Adipocyte (in vitro differentiated cells): Measurements from ENCODE around the gene TBL1Y.

Experiments used
- DNase-seq: peaks from one replicate; pipeline ENCODE4 v3.0.0-alpha.2; 2015; ENCODE audit warnings: low read depth
- H3K27me3 ChIP-seq: replicated peaks from 2 replicates; pipeline ENCODE4 v1.7.0; 2013; ENCODE audit warnings: mild to moderate bottlenecking, low read length, moderate library complexity; ENCODE audit not compliant: control insufficient read depth, insufficient read depth
- H3K36me3 ChIP-seq: 2 replicates; pipeline ENCODE4 v1.7.0; 2013; ENCODE audit warnings: low read length, mild to moderate bottlenecking, moderate library complexity; ENCODE audit not compliant: control insufficient read depth, insufficient read depth, severe bottlenecking
- H3K4me1 ChIP-seq: 2 replicates; pipeline ENCODE4 v1.7.0; 2013; ENCODE audit warnings: mild to moderate bottlenecking, low read length, moderate library complexity; ENCODE audit not compliant: control insufficient read depth, insufficient read depth
- H3K4me3 ChIP-seq: 2 replicates; pipeline ENCODE4 v1.7.0; 2013; ENCODE audit warnings: mild to moderate bottlenecking, low read length, moderate library complexity
- H3K9ac ChIP-seq: 2 replicates; pipeline ENCODE4 v1.7.0; 2013; ENCODE audit warnings: mild to moderate bottlenecking, low read length, moderate library complexity
- H3K9me3 ChIP-seq: 2 replicates; pipeline ENCODE4 v1.7.0; 2013; ENCODE audit warnings: mild to moderate bottlenecking, low read length, moderate library complexity; ENCODE audit not compliant: control insufficient read depth

TBL1Y gene

DNA sequence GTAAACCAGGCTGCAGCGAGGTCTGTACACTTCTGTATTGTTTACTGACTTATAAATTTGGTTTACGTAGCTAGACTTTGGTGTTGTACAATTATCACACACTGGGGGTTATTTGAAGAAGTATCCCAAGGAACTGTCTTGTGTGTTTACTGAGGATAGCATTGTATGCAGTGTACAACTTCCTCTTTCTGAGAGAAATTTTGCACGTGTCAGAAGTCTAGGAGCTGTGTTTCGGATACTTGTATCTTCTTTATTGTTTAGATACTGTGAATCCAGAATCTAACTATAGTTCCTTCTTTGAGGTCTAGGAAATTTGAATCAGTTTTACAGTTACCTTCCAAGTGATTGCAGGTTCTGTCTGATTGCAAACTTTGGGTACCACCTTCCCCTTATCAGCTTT, 64.5 kb downstream of the TBL1Y start:
- DNase-seq, result no peak
- Histone ChIP-seq H3K27me3 (no peaks in the 10 kb centered on the region), H3K4me1 (no peaks in the 10 kb centered on the region), H3K4me3 (no peak overlapping the region), H3K36me3 (no peaks in the 10 kb centered on the region), H3K9ac (no peak overlapping the region), H3K9me3 (no peaks in the 10 kb centered on the region)

DNA sequence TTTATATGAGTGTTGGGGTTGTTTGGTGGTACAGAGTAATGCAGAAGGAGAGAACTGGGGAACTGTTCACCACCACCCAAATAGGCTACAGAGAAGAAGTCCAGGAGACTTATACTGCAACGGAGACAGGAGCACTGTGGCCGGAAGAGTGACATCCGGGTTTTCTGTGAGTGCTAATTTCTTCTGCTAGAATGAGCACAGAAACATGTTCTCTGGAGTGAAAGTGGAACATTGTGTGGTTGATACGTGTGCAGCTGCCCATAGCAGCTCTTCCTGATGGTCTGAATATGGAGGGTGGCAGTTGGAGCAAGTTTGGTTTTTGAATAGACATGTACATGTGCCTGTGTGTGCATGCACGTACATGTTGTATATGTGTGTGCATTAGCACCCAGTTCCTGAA, 67.3 kb downstream of the TBL1Y start:
- no peaks in the 10 kb centered on the region for H3K9me3 ChIP-seq
- H3K27me3 ChIP-seq, result no peaks in the 10 kb centered on the region
- no peaks in the 10 kb centered on the region for H3K36me3 ChIP-seq
- H3K4me1 ChIP-seq, result no peaks in the 10 kb centered on the region
- H3K9ac ChIP-seq, result no peak overlapping the region
- no peak overlapping the region for H3K4me3 ChIP-seq
- DNase-seq, result no peak

DNA sequence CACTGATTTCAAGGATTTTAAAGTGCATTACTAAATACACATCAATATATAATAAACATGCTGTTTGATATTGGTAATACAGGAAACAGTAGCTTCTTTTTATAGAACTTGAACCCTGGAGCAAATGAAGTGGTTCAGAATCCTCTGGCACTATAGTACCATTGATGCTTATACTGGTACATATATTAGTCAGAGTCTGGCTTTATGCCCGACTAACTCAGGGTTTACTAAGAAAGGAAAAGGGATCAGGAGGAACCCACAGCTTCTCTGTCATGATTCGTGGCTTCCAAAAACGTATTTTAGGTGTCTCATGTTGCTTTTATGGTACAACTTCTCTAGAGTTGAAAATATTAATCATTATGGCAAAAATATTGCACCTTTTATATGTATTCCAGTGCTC, 72.7 kb downstream of the TBL1Y start:
- no peaks in the 10 kb centered on the region for H3K4me1 ChIP-seq
- H3K9me3 ChIP-seq, result no peaks in the 10 kb centered on the region
- H3K36me3 ChIP-seq, result no peaks in the 10 kb centered on the region
- no peak for DNase-seq
- no peaks in the 10 kb centered on the region for H3K27me3 ChIP-seq
- H3K4me3 ChIP-seq, result no peak overlapping the region
- H3K9ac ChIP-seq, result no peak overlapping the region

DNA sequence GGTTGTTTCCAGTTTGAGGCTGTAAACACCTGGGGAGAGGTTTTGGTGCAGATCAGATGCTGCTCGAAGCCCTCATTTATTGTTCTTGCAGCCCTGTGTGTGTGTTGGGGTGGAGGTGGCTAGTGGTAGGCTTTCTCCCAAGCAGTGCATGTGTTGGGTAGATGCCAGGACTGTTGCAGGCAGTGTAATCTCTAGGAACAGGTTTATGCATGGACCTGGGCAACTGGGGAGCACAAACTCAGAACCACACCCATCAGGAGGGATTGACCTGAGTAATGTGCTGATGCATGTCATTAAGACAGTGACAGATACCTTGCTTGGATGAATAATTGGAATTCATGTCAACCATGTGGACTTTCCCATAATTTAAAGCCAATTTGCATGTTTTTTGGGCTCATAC, 77.3 kb downstream of the TBL1Y start:
- no peaks in the 10 kb centered on the region for H3K36me3 ChIP-seq
- no peak overlapping the region for H3K4me3 ChIP-seq
- H3K27me3 ChIP-seq, result no peaks in the 10 kb centered on the region
- H3K9ac ChIP-seq, result no peak overlapping the region
- no peaks in the 10 kb centered on the region for H3K4me1 ChIP-seq
- H3K9me3 ChIP-seq, result no peaks in the 10 kb centered on the region
- no peak for DNase-seq

DNA sequence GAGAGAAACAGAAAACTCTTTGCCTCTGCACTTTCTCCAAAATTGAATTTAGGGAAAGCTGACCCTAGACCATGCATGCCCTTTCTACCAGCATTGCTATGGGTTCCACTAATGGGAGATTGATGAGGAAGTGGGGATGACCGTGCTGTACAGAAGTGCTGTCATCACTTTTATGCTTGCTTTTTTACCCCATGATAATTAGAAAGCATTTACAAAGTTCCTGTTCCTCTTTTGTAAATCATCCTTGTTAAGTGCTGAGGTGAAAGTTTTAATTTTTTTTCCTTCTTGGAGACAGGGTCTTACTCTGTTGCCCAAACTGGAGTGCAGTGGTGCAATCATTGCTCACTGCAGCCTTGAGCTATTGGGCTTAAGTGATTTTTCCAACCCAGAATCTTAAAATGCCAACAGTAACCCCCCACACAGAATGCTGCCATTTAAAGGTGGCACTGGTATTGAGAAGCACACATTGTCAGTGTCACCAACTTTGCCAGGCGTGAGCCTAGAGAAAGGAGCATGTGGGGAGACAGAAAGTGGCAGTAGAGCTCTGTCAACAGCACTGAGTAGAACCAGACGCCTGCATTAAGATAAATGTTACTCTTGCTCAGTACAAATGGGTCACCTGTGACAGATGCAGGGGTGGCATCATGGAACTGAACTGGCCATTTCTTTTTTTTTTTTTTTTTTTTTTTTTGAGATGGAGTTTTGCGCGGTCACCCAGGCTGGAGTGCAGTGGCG, 79.6 kb downstream of the TBL1Y start:
- no peaks in the 10 kb centered on the region for H3K36me3 ChIP-seq
- no peak overlapping the region for H3K9ac ChIP-seq
- H3K9me3 ChIP-seq, result no peaks in the 10 kb centered on the region
- no peak for DNase-seq
- H3K27me3 ChIP-seq, result no peaks in the 10 kb centered on the region
- no peak overlapping the region for H3K4me3 ChIP-seq
- no peaks in the 10 kb centered on the region for H3K4me1 ChIP-seq

DNA sequence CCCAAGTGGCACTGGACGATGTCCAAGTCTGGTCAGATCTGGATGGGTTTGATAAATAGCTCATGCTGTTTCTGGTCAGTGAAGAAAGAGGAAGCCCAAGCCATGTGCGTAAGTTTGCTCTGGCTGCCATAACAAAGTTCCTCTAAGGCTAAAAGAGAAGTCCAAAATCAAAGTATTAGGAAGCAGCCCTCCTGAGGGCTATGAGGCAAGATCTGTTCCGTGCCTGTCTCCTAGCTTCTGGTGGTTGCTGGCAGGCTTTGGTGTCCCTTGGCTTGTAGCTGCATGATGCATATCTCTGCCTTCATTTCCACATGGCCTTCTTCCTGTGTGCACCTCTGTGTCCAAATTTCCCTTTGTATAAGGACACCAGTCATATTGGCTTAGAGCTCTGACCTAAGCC, 81.5 kb downstream of the TBL1Y start:
- Histone ChIP-seq H3K4me3 (no peak overlapping the region), H3K36me3 (no peaks in the 10 kb centered on the region), H3K4me1 (no peaks in the 10 kb centered on the region), H3K27me3 (no peaks in the 10 kb centered on the region), H3K9me3 (no peaks in the 10 kb centered on the region), H3K9ac (no peak overlapping the region)
- DNase-seq, result no peak

DNA sequence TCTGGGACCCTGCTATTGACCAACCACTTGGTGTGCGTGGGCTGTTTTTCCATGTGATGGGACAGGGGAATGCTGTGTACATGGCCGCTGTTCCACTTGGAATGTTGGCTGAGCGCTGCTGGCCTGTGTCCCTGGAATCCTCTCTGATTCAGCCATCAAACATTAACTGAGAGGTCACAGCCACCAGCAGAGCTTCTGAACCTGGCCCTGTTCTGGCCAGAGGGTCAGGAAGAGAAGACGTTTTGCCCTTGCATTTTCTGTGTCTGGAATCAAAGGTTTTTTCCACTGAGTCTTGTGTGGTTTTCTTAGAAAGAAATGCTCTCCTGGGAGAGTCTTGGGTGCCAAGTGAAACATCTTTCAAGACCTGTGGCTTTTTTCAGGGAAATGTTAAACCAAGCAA, 85.5 kb downstream of the TBL1Y start:
- no peaks in the 10 kb centered on the region for H3K9me3 ChIP-seq
- H3K9ac ChIP-seq, result no peak overlapping the region
- H3K4me1 ChIP-seq, result no peaks in the 10 kb centered on the region
- no peak overlapping the region for H3K4me3 ChIP-seq
- no peaks in the 10 kb centered on the region for H3K36me3 ChIP-seq
- no peaks in the 10 kb centered on the region for H3K27me3 ChIP-seq
- DNase-seq, result no peak

DNA sequence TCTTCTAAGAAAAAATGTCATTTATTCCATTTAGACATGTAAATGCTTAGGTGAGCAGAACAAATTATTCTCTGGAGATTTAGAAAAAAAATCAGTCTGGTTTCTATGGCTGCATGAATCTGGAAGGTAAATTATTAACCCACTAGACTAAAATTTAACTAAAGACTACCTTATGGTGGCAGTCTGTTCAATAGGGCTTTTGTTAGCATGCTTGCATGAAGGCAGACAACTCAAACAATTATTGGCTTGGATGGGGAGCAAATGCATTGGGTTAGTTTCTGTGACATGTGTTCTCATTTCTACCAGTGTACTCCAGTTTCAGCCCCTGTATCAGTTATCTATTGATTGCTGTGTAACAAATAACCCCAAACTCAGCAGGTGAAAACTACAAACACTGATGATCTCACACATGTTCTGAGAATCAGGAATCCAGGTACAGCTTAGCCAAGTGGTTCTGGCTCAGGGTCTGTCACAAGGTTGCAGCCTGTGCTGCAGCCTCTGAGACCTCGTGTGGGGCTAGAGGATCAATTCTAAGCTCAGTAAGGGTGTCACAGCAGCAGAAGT, 87.1 kb downstream of the TBL1Y start:
- DNase-seq, result no peak
- Histone ChIP-seq H3K4me1 (no peaks in the 10 kb centered on the region), H3K9me3 (no peaks in the 10 kb centered on the region), H3K9ac (no peak overlapping the region), H3K36me3 (no peaks in the 10 kb centered on the region), H3K27me3 (no peaks in the 10 kb centered on the region), H3K4me3 (no peak overlapping the region)

DNA sequence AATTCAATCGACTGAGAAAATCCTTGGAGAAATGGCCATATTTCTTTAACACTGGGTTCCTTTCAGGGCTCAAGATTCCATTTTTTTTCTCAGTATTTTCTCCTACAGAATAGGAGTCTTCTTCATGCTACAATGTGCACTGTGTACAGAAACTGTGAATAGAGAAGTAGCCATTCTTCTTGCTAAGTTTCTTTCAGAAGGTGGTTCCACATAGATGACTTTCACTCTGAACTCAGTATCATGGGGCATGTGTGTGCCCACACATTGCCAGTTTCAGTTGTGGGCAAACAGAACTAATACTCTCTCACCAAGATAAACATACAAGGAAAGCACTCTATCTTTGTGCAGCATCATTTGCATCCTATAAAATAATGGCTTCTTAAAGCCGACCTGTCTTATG, 89.4 kb downstream of the TBL1Y start:
- H3K4me3 ChIP-seq, result no peak overlapping the region
- no peak overlapping the region for H3K9ac ChIP-seq
- H3K27me3 ChIP-seq, result no peaks in the 10 kb centered on the region
- no peaks in the 10 kb centered on the region for H3K9me3 ChIP-seq
- DNase-seq, result no peak
- no peaks in the 10 kb centered on the region for H3K4me1 ChIP-seq
- no peaks in the 10 kb centered on the region for H3K36me3 ChIP-seq

DNA sequence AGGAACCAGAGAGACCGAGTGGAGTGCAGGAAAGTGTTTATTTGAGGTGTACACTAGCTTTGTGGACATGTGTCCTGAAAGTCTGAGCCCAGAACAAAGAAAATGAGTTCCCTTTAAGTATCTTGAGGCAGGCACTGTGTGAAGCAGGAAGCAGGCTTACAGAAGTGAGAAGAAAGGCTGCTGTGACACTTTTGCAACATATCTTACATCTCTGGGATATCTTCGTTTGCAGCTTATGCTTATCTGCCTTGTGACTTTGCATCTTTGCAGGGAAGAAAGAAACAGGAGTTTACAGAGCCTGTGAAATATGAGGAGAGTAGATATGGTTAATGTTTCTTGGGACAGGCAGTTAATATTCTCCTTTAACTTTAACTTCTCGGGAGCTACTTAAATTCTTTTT, 92.1 kb downstream of the TBL1Y start:
- Histone ChIP-seq H3K9ac (no peak overlapping the region), H3K36me3 (no peaks in the 10 kb centered on the region), H3K4me3 (no peak overlapping the region), H3K27me3 (no peaks in the 10 kb centered on the region), H3K4me1 (no peaks in the 10 kb centered on the region), H3K9me3 (no peaks in the 10 kb centered on the region)
- no peak for DNase-seq

DNA sequence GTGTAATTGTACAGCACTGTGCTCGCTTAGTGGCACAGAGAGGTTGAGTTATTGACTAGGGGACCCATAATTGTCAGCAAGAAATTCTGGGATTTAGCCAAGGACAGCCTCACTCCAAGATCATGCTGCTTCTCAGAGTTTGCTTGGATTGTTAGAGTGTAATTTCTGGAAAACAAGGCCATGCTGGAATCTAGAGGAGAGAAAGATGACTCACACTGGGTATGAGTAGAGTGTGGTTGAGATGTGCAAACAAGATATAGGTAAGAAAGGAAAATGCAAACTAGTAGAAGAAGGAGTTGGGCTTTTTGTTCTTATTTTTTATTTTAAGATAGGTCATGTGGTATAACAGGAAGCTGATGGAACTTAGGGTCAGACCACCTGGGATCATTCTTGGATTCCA, 97.4 kb downstream of the TBL1Y start:
- Histone ChIP-seq H3K36me3 (no peaks in the 10 kb centered on the region), H3K4me3 (no peak overlapping the region), H3K9ac (no peak overlapping the region), H3K9me3 (no peaks in the 10 kb centered on the region), H3K27me3 (no peaks in the 10 kb centered on the region), H3K4me1 (no peaks in the 10 kb centered on the region)
- no peak for DNase-seq
